ENCODE results near the gene CYP27B1.

The CYP27B1 gene

GRCh38 chr12:57766464-57767304 lies at the start of gene CYP27B1:
Gene CYP27B1, minus strand, starts transcription at chr12:57767078. Its CDS starts 37 bp downstream, at chr12:57767041.
- no peak for DNase-seq (ENCODE audit: low read depth)

- DNase-seq (ENCODE audit: low read depth): no peak
These were observed 49.4 kb upstream of the CYP27B1 start for GRCh38 chr12:57816001-57816854.

GRCh38 chr12:57815177-57816000 lies 48.5 kb upstream of the CYP27B1 start:
- no peak for DNase-seq (ENCODE audit: low read depth)

- no peak for DNase-seq (ENCODE audit: low read depth)
These were observed 47.3 kb upstream of the CYP27B1 start for GRCh38 chr12:57813971-57814772.

- no peak for DNase-seq (ENCODE audit: low read depth)
These were observed 46.5 kb upstream of the CYP27B1 start for GRCh38 chr12:57813111-57813970.

GRCh38 chr12:57811028-57811755 lies 44.3 kb upstream of the CYP27B1 start:
- no peak for DNase-seq (ENCODE audit: low read depth)

- DNase-seq (ENCODE audit: low read depth): no peak
These were observed 43.6 kb upstream of the CYP27B1 start for GRCh38 chr12:57810450-57810849.

- no peak for DNase-seq (ENCODE audit: low read depth)
These were observed 42.5 kb upstream of the CYP27B1 start for GRCh38 chr12:57809425-57809824.

GRCh38 chr12:57808351-57808750 lies 41.5 kb upstream of the CYP27B1 start:
- DNase-seq (ENCODE audit: low read depth): no peak

GRCh38 chr12:57807285-57807684 lies 40.4 kb upstream of the CYP27B1 start:
- DNase-seq (ENCODE audit: low read depth): no peak

- no peak for DNase-seq (ENCODE audit: low read depth)
These were observed 39.8 kb upstream of the CYP27B1 start for GRCh38 chr12:57806677-57807076.

- no peak for DNase-seq (ENCODE audit: low read depth)
These were observed 36.5 kb upstream of the CYP27B1 start for GRCh38 chr12:57803319-57803893.

- DNase-seq (ENCODE audit: low read depth): no peak
These were observed 35.7 kb upstream of the CYP27B1 start for GRCh38 chr12:57802607-57803006.

- no peak for DNase-seq (ENCODE audit: low read depth)
These were observed 34.1 kb upstream of the CYP27B1 start for GRCh38 chr12:57800965-57801364.

- DNase-seq (ENCODE audit: low read depth): no peak
These were observed 31.1 kb upstream of the CYP27B1 start for GRCh38 chr12:57797933-57798332.

GRCh38 chr12:57796996-57797395 lies 30.1 kb upstream of the CYP27B1 start:
- no peak for DNase-seq (ENCODE audit: low read depth)

- DNase-seq (ENCODE audit: low read depth): no peak
These were observed 28.5 kb upstream of the CYP27B1 start for GRCh38 chr12:57795354-57795753.

GRCh38 chr12:57793920-57794319 lies 27.0 kb upstream of the CYP27B1 start:
- DNase-seq (ENCODE audit: low read depth): no peak

- DNase-seq (ENCODE audit: low read depth): no peak
These were observed 17.0 kb upstream of the CYP27B1 start for GRCh38 chr12:57783861-57784260.

All from stimulated activated CD8-positive, alpha-beta memory T cell treated with anti-CD3 and anti-CD28 coated beads, Interleukin-7, amount 100 ng/mL, for 24 hours (primary cell).